Measurements from ENCODE around the gene EIPR1. TPM values are rescaled to one million over a fixed set of nuclear protein-coding genes. Genes with fewer than 3 reads are reported as not detected.
A peak's percentile ranks its signal among the peaks of the same experiment; 100 is the strongest.

Gene EIPR1
- total and polyA plus RNA-seq, 10 of the 15 experiments (the other 5 are each of a cell fraction or from before 2014, with no cell fraction given): 23.6 to 61.2 (median 42.2) TPM

DNA sequence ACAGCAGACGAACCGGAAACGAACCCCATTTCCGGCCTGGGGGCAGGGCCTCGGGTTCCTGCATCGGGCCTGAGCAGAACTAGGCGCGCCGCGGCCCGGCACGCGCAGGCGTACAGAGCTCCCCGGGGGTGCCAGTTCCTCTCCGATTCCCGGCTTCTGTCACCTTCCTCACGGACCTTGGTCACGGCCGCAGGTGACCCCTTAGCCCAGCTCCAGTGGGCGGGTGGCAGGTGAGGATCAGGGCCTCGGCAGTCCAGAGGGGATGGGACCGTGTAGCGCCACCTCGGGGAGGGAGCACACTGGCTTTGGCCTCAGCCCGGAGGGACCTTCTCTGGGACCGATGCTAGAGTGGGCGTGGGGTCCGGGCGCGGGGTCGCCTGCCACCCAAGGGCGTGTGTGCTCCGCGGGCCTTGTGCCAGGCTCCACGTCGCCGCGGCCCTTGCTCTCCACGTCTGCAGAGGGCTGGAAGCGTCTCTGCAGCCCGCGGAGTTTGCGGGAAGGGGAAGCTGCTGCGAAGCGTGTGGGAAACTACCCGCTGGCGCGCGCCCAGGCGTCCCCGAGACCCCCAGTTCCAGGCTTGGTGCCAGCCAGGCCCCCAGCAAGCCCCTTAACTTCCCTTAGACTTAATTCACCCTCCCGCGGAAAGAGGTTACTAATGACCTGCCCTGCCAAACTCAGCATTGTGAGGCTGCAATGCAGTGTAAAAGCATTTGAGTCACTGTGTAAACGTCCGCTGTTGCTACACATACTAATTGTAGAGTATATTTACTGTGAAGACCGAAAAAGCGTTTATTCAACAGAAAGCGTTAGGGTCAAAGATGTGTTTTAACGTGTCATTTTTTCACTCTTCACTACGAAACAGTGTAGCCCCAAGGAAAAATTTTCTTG is 2.3 kb upstream of the EIPR1 start, which contains the start of gene TRAPPC12 (continued):
- TF ChIP-seq, protein P1, sequence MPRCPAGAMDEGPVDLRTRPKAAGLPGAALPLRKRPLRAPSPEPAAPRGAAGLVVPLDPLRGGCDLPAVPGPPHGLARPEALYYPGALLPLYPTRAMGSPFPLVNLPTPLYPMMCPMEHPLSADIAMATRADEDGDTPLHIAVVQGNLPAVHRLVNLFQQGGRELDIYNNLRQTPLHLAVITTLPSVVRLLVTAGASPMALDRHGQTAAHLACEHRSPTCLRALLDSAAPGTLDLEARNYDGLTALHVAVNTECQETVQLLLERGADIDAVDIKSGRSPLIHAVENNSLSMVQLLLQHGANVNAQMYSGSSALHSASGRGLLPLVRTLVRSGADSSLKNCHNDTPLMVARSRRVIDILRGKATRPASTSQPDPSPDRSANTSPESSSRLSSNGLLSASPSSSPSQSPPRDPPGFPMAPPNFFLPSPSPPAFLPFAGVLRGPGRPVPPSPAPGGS (IDR thresholded peaks at IDR 0.05; ENCODE audit: borderline replicate concordance, insufficient read depth, low read depth, low read length, poor library complexity, severe bottlenecking): peak; percentile 9
- TF ChIP-seq IRF4 (IDR thresholded peaks at IDR 0.05; ENCODE audit: low read depth, low read length) (no peak), SREBF2 (IDR thresholded peaks at IDR 0.05; ENCODE audit: low read length) (no peak), WRNIP1 (IDR thresholded peaks at IDR 0.05; ENCODE audit: borderline replicate concordance, low read depth, low read length) (no peak), IKZF2 (IDR thresholded peaks at IDR 0.05) (peak; percentile 54 to 68), LARP7 (IDR thresholded peaks at IDR 0.05) (peak; percentile 93), POLR2AphosphoS2 (IDR thresholded peaks at IDR 0.05; ENCODE audit: low read depth, low read length) (peak; percentile 69; the same call in 1 of the 2 replicates), JUNB (IDR thresholded peaks at IDR 0.05) (no peak), HDGF (IDR thresholded peaks at IDR 0.05) (0 out of 2 replicates have a peak, but pooled peaks have one; percentile 23), CREB1 (IDR thresholded peaks at IDR 0.05; ENCODE audit: low read depth) (peak; percentile 76; the same call in 1 of the 2 replicates), IKZF1 (conservative IDR thresholded peaks at IDR 0.05) (peak; percentile 91), ASH2L (IDR thresholded peaks at IDR 0.05; ENCODE audit: borderline replicate concordance, low read depth) (peak; percentile 68; the same call in 1 of the 2 replicates), RAD51 (IDR thresholded peaks at IDR 0.05) (no peak), BHLHE40 (IDR thresholded peaks at IDR 0.05; ENCODE audit: borderline replicate concordance in 1 of 2, low read depth in 2 of 2, low read length in 1 of 2) (peak; percentile 69 to 86), MEF2A (IDR thresholded peaks at IDR 0.05; ENCODE audit: insufficient read depth, low read depth, low read length) (0 out of 2 replicates have a peak, but pooled peaks have one; percentile 18), PML (IDR thresholded peaks at IDR 0.05; ENCODE audit: low read length) (peak; percentile 73), CEBPB (IDR thresholded peaks at IDR 0.05; ENCODE audit: borderline replicate concordance in 1 of 2, low read depth in 2 of 2, low read length in 2 of 2) (no peak), DPF2 (IDR thresholded peaks at IDR 0.05) (peak; percentile 81; the same call in 1 of the 2 replicates), SMAD5 (IDR thresholded peaks at IDR 0.05; ENCODE audit: low read depth) (no peak)
- TF ChIP-seq, protein P2, sequence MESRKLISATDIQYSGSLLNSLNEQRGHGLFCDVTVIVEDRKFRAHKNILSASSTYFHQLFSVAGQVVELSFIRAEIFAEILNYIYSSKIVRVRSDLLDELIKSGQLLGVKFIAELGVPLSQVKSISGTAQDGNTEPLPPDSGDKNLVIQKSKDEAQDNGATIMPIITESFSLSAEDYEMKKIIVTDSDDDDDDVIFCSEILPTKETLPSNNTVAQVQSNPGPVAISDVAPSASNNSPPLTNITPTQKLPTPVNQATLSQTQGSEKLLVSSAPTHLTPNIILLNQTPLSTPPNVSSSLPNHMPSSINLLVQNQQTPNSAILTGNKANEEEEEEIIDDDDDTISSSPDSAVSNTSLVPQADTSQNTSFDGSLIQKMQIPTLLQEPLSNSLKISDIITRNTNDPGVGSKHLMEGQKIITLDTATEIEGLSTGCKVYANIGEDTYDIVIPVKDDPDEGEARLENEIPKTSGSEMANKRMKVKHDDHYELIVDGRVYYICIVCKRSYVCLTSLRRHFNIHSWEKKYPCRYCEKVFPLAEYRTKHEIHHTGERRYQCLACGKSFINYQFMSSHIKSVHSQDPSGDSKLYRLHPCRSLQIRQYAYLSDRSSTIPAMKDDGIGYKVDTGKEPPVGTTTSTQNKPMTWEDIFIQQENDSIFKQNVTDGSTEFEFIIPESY (IDR thresholded peaks at IDR 0.05): no peak
- TF ChIP-seq, protein P3, sequence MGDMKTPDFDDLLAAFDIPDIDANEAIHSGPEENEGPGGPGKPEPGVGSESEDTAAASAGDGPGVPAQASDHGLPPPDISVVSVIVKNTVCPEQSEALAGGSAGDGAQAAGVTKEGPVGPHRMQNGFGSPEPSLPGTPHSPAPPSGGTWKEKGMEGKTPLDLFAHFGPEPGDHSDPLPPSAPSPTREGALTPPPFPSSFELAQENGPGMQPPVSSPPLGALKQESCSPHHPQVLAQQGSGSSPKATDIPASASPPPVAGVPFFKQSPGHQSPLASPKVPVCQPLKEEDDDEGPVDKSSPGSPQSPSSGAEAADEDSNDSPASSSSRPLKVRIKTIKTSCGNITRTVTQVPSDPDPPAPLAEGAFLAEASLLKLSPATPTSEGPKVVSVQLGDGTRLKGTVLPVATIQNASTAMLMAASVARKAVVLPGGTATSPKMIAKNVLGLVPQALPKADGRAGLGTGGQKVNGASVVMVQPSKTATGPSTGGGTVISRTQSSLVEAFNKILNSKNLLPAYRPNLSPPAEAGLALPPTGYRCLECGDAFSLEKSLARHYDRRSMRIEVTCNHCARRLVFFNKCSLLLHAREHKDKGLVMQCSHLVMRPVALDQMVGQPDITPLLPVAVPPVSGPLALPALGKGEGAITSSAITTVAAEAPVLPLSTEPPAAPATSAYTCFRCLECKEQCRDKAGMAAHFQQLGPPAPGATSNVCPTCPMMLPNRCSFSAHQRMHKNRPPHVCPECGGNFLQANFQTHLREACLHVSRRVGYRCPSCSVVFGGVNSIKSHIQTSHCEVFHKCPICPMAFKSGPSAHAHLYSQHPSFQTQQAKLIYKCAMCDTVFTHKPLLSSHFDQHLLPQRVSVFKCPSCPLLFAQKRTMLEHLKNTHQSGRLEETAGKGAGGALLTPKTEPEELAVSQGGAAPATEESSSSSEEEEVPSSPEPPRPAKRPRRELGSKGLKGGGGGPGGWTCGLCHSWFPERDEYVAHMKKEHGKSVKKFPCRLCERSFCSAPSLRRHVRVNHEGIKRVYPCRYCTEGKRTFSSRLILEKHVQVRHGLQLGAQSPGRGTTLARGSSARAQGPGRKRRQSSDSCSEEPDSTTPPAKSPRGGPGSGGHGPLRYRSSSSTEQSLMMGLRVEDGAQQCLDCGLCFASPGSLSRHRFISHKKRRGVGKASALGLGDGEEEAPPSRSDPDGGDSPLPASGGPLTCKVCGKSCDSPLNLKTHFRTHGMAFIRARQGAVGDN (IDR thresholded peaks at IDR 0.05): peak; percentile 93
- TF ChIP-seq, protein P4, sequence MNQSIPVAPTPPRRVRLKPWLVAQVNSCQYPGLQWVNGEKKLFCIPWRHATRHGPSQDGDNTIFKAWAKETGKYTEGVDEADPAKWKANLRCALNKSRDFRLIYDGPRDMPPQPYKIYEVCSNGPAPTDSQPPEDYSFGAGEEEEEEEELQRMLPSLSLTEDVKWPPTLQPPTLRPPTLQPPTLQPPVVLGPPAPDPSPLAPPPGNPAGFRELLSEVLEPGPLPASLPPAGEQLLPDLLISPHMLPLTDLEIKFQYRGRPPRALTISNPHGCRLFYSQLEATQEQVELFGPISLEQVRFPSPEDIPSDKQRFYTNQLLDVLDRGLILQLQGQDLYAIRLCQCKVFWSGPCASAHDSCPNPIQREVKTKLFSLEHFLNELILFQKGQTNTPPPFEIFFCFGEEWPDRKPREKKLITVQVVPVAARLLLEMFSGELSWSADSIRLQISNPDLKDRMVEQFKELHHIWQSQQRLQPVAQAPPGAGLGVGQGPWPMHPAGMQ (IDR thresholded peaks at IDR 0.05; ENCODE audit: borderline replicate concordance): no peak
